GM23338 (cell line): Measurements from ENCODE around the gene DDR2. TPM values are rescaled to one million over a fixed set of nuclear protein-coding genes. Genes with fewer than 3 reads are reported as not detected.

Source experiments
- ATAC-seq: fragments of 200-7000 bp; cut with Tn5 transposase; 3 replicates; pipeline ENCODE4 v1.9.1; 2020
- DNase-seq: peaks from one replicate; pipeline ENCODE4 v3.0.0-alpha.2; 2015; ENCODE audit warnings: low spot score
- H2AFZ ChIP-seq: fragments of 200-600 bp; sonication (generic); 2 replicates; pipeline ENCODE4 v1.8.0; 2016; ENCODE audit warnings: antibody characterized with exemption, mild to moderate bottlenecking, moderate library complexity
- H3F3A ChIP-seq: fragments of 200-600 bp; sonication (generic); replicated peaks from 2 replicates; pipeline ENCODE4 v1.8.0; 2017; ENCODE audit warnings: antibody characterized with exemption, mixed run types, low read depth
- H3K27ac ChIP-seq: fragments of 200-600 bp; sonication (generic); 2 replicates; pipeline ENCODE4 v1.6.1; 2016; ENCODE audit warnings: low read depth
- H3K27me3 ChIP-seq: fragments of 200-600 bp; sonication (generic); 2 replicates; pipeline ENCODE4 v1.8.0; 2016; ENCODE audit warnings: mild to moderate bottlenecking, mixed run types, moderate library complexity; ENCODE audit not compliant: insufficient read depth
- H3K36me3 ChIP-seq: fragments of 200-600 bp; sonication (generic); 2 replicates; pipeline ENCODE4 v1.8.0; 2016; ENCODE audit warnings: mild to moderate bottlenecking; ENCODE audit not compliant: insufficient read depth
- H3K4me1 ChIP-seq: fragments of 200-600 bp; sonication (generic); 2 replicates; pipeline ENCODE4 v1.8.0; 2016; ENCODE audit warnings: mild to moderate bottlenecking, moderate library complexity; ENCODE audit not compliant: insufficient read depth
- H3K4me2 ChIP-seq: fragments of 200-600 bp; sonication (generic); 2 replicates; pipeline ENCODE4 v1.7.1; 2017; ENCODE audit warnings: mixed run types
- H3K4me3 ChIP-seq: fragments of 200-600 bp; sonication (generic); 2 replicates; pipeline ENCODE4 v1.6.1; 2016; ENCODE audit warnings: mixed run types
- H3K79me2 ChIP-seq: fragments of 200-600 bp; sonication (generic); replicated peaks from 2 replicates; pipeline ENCODE4 v1.8.0; 2017; ENCODE audit warnings: mild to moderate bottlenecking; ENCODE audit not compliant: insufficient read depth
- H3K9me2 ChIP-seq: fragments of 200-600 bp; sonication (generic); 2 replicates; pipeline ENCODE4 v1.8.0; 2017; ENCODE audit not compliant: insufficient read depth
- H4K20me1 ChIP-seq: fragments of 200-600 bp; sonication (generic); replicated peaks from 2 replicates; pipeline ENCODE4 v1.8.0; 2017; ENCODE audit warnings: mild to moderate bottlenecking; ENCODE audit not compliant: insufficient read depth
- H3K27ac Mint-ChIP-seq: 2 replicates; pipeline ENCODE4 v1.8.0; 2020; ENCODE audit warnings: inconsistent platforms, mild to moderate bottlenecking, moderate library complexity, mixed read lengths
- H3K27me3 Mint-ChIP-seq: 3 replicates; pipeline ENCODE4 v1.8.0; 2022; ENCODE audit warnings: low read depth, mild to moderate bottlenecking, moderate library complexity, mixed read lengths, inconsistent platforms; ENCODE audit not compliant: insufficient read depth, poor library complexity
- H3K36me3 Mint-ChIP-seq: 3 replicates; pipeline ENCODE4 v1.8.0; 2021; ENCODE audit warnings: low read depth, mild to moderate bottlenecking, inconsistent platforms, moderate library complexity, mixed read lengths
- H3K4me1 Mint-ChIP-seq: 3 replicates; pipeline ENCODE4 v1.8.0; 2020; ENCODE audit warnings: mild to moderate bottlenecking, inconsistent platforms, mixed read lengths
- H3K4me3 Mint-ChIP-seq: 3 replicates; pipeline ENCODE4 v1.8.0; 2021; ENCODE audit warnings: moderate library complexity, mild to moderate bottlenecking, inconsistent platforms, mixed read lengths
- H3K9me3 Mint-ChIP-seq: 3 replicates; pipeline ENCODE4 v1.8.0; 2020; ENCODE audit warnings: moderate library complexity, mild to moderate bottlenecking, inconsistent platforms, mixed read lengths
- CREB1 ChIP-seq: fragments of 250-450 bp; sonication (Bioruptor Pico); IDR thresholded peaks from 2 replicates; pipeline ENCODE4 v1.5.0; 2020; ENCODE audit warnings: low read depth, mild to moderate bottlenecking, moderate library complexity
- ETS1 ChIP-seq: IDR thresholded peaks from 2 replicates; pipeline ENCODE4 v1.6.1; 2016; ENCODE audit warnings: antibody characterized with exemption
- EZH2 ChIP-seq: fragments of 200-600 bp; sonication (generic); IDR thresholded peaks from one replicate; pipeline ENCODE4 v1.8.0; 2017; ENCODE audit warnings: antibody characterized with exemption, mild to moderate bottlenecking, low read depth; ENCODE audit not compliant: unreplicated experiment
- EZH2phosphoT487 ChIP-seq: fragments of 200-600 bp; sonication (generic); IDR thresholded peaks from one replicate; pipeline ENCODE4 v1.8.1; 2018; ENCODE audit warnings: antibody characterized with exemption; ENCODE audit not compliant: unreplicated experiment
- JUNB ChIP-seq: IDR thresholded peaks from one replicate; pipeline ENCODE4 v1.6.1; 2016; ENCODE audit warnings: antibody characterized with exemption; ENCODE audit not compliant: unreplicated experiment
- NANOG ChIP-seq: IDR thresholded peaks from 2 replicates; pipeline ENCODE4 v1.6.1; 2016; ENCODE audit warnings: antibody characterized with exemption, borderline replicate concordance
- ZNF114 ChIP-seq: fragments of 250-450 bp; sonication (Bioruptor Pico); IDR thresholded peaks from 2 replicates; pipeline ENCODE4 v1.5.0; 2020; ENCODE audit warnings: mild to moderate bottlenecking, moderate library complexity
- ZNF331 ChIP-seq: fragments of 250-450 bp; sonication (Bioruptor Pico); IDR thresholded peaks from 2 replicates; pipeline ENCODE4 v1.5.0; 2020; ENCODE audit warnings: low read depth, mild to moderate bottlenecking, moderate library complexity
- ZNF462 ChIP-seq: fragments of 250-450 bp; sonication (Bioruptor Pico); IDR thresholded peaks from 2 replicates; pipeline ENCODE4 v1.5.0; 2020; ENCODE audit warnings: mild to moderate bottlenecking, moderate library complexity
- polyA plus RNA-seq: library from polyadenylated mRNA; unstranded; fragments of >200 nt; fragmentation: Nextera tagmentation; extraction: Ambion mirVana; gene quantifications from 2 replicates; pipeline ENCODE4 v1.2.1, GENCODE V29; 2016
- total RNA-seq: library from RNA; depleted of rRNA; stranded (reverse); fragments of >200 nt; shearing (Covaris generic); gene quantifications from 2 replicates; pipeline ENCODE4 v1.2.3, GENCODE V29; 2014

DDR2 gene
- total and polyA plus RNA-seq, 2 experiments from 2014 or later: 0.66 to 1.8 TPM

- TF ChIP-seq ZNF462 (CRISPR knock-in tag): no peak
Measured at GRCh38 chr1:162721471-162721870, 89.2 kb downstream of the DDR2 start (continued).

GRCh38 chr1:162722036-162722435, 89.8 kb downstream of the DDR2 start:
- DNase-seq: no peak

More at GRCh38 chr1:162722036-162722435, 89.8 kb downstream of the DDR2 start:
- H3K4me1 Mint-ChIP-seq: no peaks in the 10 kb centered on the region
- H3K9me2 ChIP-seq: no peaks in the 10 kb centered on the region
- H3K27me3 Mint-ChIP-seq: peaks cover 2% of the 10 kb centered on the region
- H3K36me3 ChIP-seq: no peaks in the 10 kb centered on the region
- no peak for ATAC-seq
- H3F3A ChIP-seq: 0 out of 2 replicates have a peak, but pooled peaks cover 3% of the 10 kb centered on the region
- no peaks in the 10 kb centered on the region for H4K20me1 ChIP-seq
- H3K27ac ChIP-seq: no peak overlapping the region
- no peak overlapping the region for H3K4me3 ChIP-seq
- TF ChIP-seq ZNF462 (CRISPR knock-in tag) (no peak), JUNB (no peak), ETS1 (no peak), ZNF331 (no peak), CREB1 (no peak), EZH2phosphoT487 (no peak), ZNF114 (CRISPR knock-in tag) (no peak), NANOG (no peak), EZH2 (no peak)
- no peak overlapping the region for H3K4me2 ChIP-seq
- no peak overlapping the region for H2AFZ ChIP-seq
- H3K36me3 Mint-ChIP-seq: no peaks in the 10 kb centered on the region
- H3K4me3 Mint-ChIP-seq: no peak overlapping the region
- H3K9me3 Mint-ChIP-seq: no peaks in the 10 kb centered on the region
- H3K27me3 ChIP-seq: no peaks in the 10 kb centered on the region
- H3K27ac Mint-ChIP-seq: no peak overlapping the region
- no peaks in the 10 kb centered on the region for H3K4me1 ChIP-seq
- H3K79me2 ChIP-seq: no peaks in the 10 kb centered on the region
